Measurements from ENCODE around the gene OR10C1. TPM values are rescaled to one million over a fixed set of nuclear protein-coding genes. Genes with fewer than 3 reads are reported as not detected.

The OR10C1 gene
- total RNA-seq, 1 experiment from 2014 or later = not detected

DNA sequence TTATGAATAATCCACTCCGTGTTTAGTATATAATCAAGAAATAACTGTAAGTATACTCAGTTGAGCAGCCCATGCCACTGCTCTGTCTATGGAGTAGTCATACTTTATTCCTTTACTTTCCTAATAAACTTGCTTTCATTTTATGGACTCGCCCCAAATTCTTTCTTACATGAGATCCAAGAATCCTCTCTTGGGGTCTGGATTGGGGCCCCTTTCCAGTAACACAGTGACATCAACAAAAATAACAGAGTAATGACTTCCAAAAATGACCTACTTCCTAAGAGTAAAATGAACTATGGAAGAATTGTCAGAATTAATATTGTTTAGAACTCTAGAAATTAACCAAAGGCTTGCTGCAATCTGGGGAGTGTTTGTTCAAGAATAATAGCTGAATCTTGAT lies 26.7 kb downstream of the OR10C1 start:
- no peak overlapping the region for H2AK5ac ChIP-seq (ENCODE audit: insufficient read length, low read length)
- no peaks in the 10 kb centered on the region for H3K79me1 ChIP-seq (ENCODE audit: insufficient read depth, low read depth, low read length, poor library complexity, severe bottlenecking)
- TF ChIP-seq, protein P1, sequence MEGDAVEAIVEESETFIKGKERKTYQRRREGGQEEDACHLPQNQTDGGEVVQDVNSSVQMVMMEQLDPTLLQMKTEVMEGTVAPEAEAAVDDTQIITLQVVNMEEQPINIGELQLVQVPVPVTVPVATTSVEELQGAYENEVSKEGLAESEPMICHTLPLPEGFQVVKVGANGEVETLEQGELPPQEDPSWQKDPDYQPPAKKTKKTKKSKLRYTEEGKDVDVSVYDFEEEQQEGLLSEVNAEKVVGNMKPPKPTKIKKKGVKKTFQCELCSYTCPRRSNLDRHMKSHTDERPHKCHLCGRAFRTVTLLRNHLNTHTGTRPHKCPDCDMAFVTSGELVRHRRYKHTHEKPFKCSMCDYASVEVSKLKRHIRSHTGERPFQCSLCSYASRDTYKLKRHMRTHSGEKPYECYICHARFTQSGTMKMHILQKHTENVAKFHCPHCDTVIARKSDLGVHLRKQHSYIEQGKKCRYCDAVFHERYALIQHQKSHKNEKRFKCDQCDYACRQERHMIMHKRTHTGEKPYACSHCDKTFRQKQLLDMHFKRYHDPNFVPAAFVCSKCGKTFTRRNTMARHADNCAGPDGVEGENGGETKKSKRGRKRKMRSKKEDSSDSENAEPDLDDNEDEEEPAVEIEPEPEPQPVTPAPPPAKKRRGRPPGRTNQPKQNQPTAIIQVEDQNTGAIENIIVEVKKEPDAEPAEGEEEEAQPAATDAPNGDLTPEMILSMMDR (conservative IDR thresholded peaks at IDR 0.05) = no peak
- no peaks in the 10 kb centered on the region for H3K9me3 ChIP-seq (ENCODE audit: control insufficient read depth, low read depth, low read length)
- no peak overlapping the region for H3K56ac ChIP-seq (ENCODE audit: insufficient read length, low read depth, low read length)
- H3K4me3 Mint-ChIP-seq = no peak overlapping the region
- H3K23me2 ChIP-seq (ENCODE audit: insufficient read length, low read depth, low read length, poor library complexity, severe bottlenecking) = no peaks in the 10 kb centered on the region
- no peak overlapping the region for H3K27ac Mint-ChIP-seq
- H3K4ac ChIP-seq (ENCODE audit: low read depth, low read length) = no peak overlapping the region
- 0 out of 2 replicates have a peak, but pooled peaks cover 4% of the 10 kb centered on the region for H3K4me1 ChIP-seq (ENCODE audit: insufficient read depth, low read length)
- no peak overlapping the region for H2AFZ ChIP-seq (ENCODE audit: low read length)
- no peak overlapping the region for H2BK20ac ChIP-seq (ENCODE audit: low read depth, low read length, poor library complexity, severe bottlenecking)
- H3K27me3 Mint-ChIP-seq (ENCODE audit: low read depth) = no peaks in the 10 kb centered on the region; the same call in 1 of the 2 replicates
- H2BK120ac ChIP-seq (ENCODE audit: low read depth, low read length, poor library complexity, severe bottlenecking) = no peak overlapping the region
- no peak overlapping the region for H2BK5ac ChIP-seq (ENCODE audit: insufficient read length, low read length)
- no peaks in the 10 kb centered on the region for H4K20me1 ChIP-seq (ENCODE audit: control insufficient read depth, insufficient read depth, insufficient read length)
- peaks cover 0 to 2% of the 10 kb centered on the region in 2 experiments; a peak in 3 of 5 replicates for H3K9me3 Mint-ChIP-seq
- H3K14ac ChIP-seq (ENCODE audit: insufficient read depth, low read length) = no peak overlapping the region
- H4K8ac ChIP-seq (replicated peaks; ENCODE audit: insufficient read length, low read depth, low read length) = no peak overlapping the region
- H3K9ac ChIP-seq (ENCODE audit: extremely low read depth, insufficient read length, low read length) = no peak overlapping the region
- H4K5ac ChIP-seq (ENCODE audit: insufficient read length, low read depth, low read length) = no peak overlapping the region
- no CpG with 5 or more reads among the region's 2 CpGs for WGBS (ENCODE audit: extremely low coverage, insufficient read length, low lambda C conversion rate)
- no peaks in the 10 kb centered on the region for H3K79me2 ChIP-seq (ENCODE audit: insufficient read depth, low read length)
- H2BK12ac ChIP-seq (ENCODE audit: insufficient read length, low read depth, low read length) = no peak overlapping the region
- H3T11ph ChIP-seq (ENCODE audit: low read length) = no peak overlapping the region
- H3K27ac ChIP-seq (ENCODE audit: insufficient read length, low read depth, low read length) = no peak overlapping the region
- H3K18ac ChIP-seq (ENCODE audit: insufficient read length, low read depth, low read length) = no peak overlapping the region
- no peak overlapping the region for H2BK15ac ChIP-seq (ENCODE audit: low read depth, low read length)
- no peaks in the 10 kb centered on the region for H3K36me3 Mint-ChIP-seq (ENCODE audit: insufficient read depth in 1 of 3, low read depth in 3 of 3)
- no peaks in the 10 kb centered on the region for H3K27me3 ChIP-seq (ENCODE audit: insufficient read depth, low read length)
- DNase-seq = no peak
- H3K23ac ChIP-seq (ENCODE audit: insufficient read length, low read depth, low read length) = no peak overlapping the region
- H3K4me1 Mint-ChIP-seq = peaks cover 3% of the 10 kb centered on the region in 2 experiments; a peak in 3 of 4 replicates
- H3K4me2 ChIP-seq (ENCODE audit: insufficient read depth, insufficient read length, low read length) = no peak overlapping the region
- H4K91ac ChIP-seq (ENCODE audit: insufficient read length, low read depth, low read length) = no peak overlapping the region
